Neural progenitor cell (in vitro differentiated cells): ENCODE measurements around the gene NRCAM.

Experiments used
- CTCF ChIP-seq: fragments of 200-600 bp; sonication (generic); IDR thresholded peaks from 2 replicates; pipeline ENCODE4 v1.5.1; 2017; ENCODE audit warnings: antibody characterized with exemption, mild to moderate bottlenecking
- EZH2 ChIP-seq: fragments of 200-600 bp; sonication (generic); IDR thresholded peaks from 2 replicates; pipeline ENCODE4 v1.6.1; 2017; ENCODE audit warnings: antibody characterized with exemption, mild to moderate bottlenecking, moderate library complexity

DNA sequence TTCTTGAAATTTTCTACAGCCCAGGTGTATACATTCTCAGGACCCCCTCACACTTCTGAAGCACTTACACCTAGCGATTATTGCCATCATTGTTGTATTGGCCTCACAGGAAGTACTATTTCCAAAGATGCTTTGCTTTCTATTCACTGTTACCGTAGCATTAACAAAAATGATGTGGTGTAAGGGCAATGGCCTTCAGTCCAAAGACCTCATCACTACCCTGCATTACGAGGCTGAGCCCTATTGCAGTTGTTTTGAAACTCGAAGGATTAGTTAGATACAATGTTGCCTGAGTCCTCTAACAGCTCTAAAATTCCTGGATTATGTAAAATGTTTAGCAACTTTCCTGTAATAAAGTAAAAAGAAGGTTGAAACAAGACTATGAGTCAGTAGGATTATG lies 2.9 kb downstream of the NRCAM start:
- TF ChIP-seq CTCF (no peak), EZH2 (no peak)
